H1 (cell line): Measurements from ENCODE around the gene ATPAF2. TPM values are rescaled to one million over a fixed set of nuclear protein-coding genes. Genes with fewer than 3 reads are reported as not detected.

Source experiments
- CTCF ChIA-PET: fragments of 300-600 bp; sonication (Branson Sonifier 250); formaldehyde crosslinking; loops from one replicate; lab custom pipeline; 2021; ENCODE audit not compliant: partially characterized antibody; lab: Charles Lee
- POLR2A ChIA-PET: fragments of 300-600 bp; sonication (Branson Sonifier 250); formaldehyde crosslinking; loops from one replicate; lab custom pipeline; 2021; ENCODE audit warnings: inconsistent platforms; ENCODE audit not compliant: partially characterized antibody; lab: Charles Lee
- DNase-seq, 2 experiments: peaks; one replicate each; pipeline versions ENCODE4 v3.0.0 to v3.0.0-alpha.2; 2010 to 2022; ENCODE audit warnings: low spot score in 2 of 2, low read depth in 1 of 2, mixed read lengths in 1 of 2
- FAIRE-seq: peaks from 2 replicates; lab custom pipeline; 2011; peaks lifted over from hg19 to GRCh38; lab: Jason Lieb, UNC
- H2AFZ ChIP-seq: 2 replicates; pipeline ENCODE4 v1.8.1; 2012; ENCODE audit warnings: low read length, inconsistent platforms
- H2AK5ac ChIP-seq: 2 replicates; pipeline ENCODE4 v1.6.1; 2013; ENCODE audit warnings: low read depth, low read length
- H2BK120ac ChIP-seq: replicated peaks from 2 replicates; pipeline ENCODE3; 2013; ENCODE audit warnings: low read depth, low read length, inconsistent platforms
- H2BK12ac ChIP-seq: 2 replicates; pipeline ENCODE4 v1.6.1; 2013; ENCODE audit warnings: low read depth, low read length
- H2BK15ac ChIP-seq: 2 replicates; pipeline ENCODE4 v1.6.1; 2013; ENCODE audit warnings: low read length
- H2BK20ac ChIP-seq: 2 replicates; pipeline ENCODE4 v1.6.1; 2013; ENCODE audit warnings: low read length
- H2BK5ac ChIP-seq: 2 replicates; pipeline ENCODE4 v1.6.1; 2013; ENCODE audit warnings: low read depth, low read length
- H3K14ac ChIP-seq: 2 replicates; pipeline ENCODE4 v1.6.1; 2013; ENCODE audit warnings: inconsistent platforms; ENCODE audit not compliant: insufficient read length
- H3K18ac ChIP-seq: 2 replicates; pipeline ENCODE4 v1.6.1; 2013; ENCODE audit warnings: low read length; ENCODE audit errors: extremely low read depth
- H3K23ac ChIP-seq: 2 replicates; pipeline ENCODE4 v1.6.1; 2013; ENCODE audit warnings: inconsistent platforms; ENCODE audit not compliant: insufficient read length
- H3K23me2 ChIP-seq: 2 replicates; pipeline ENCODE4 v1.6.1; 2013; ENCODE audit warnings: low read depth, low read length
- H3K27ac ChIP-seq: 2 replicates; pipeline ENCODE4 v1.6.1; 2011; ENCODE audit warnings: low read depth, low read length, inconsistent platforms
- H3K27me3 ChIP-seq, 4 experiments: replicated peaks in 1 of 4; 1 replicate in 1 of 4; 2 replicates in 3 of 4; pipeline versions ENCODE4 v1.6.1 to v1.8.1; 2011 to 2013; ENCODE audit warnings: low read length in 3 of 4, mild to moderate bottlenecking in 3 of 4, inconsistent platforms in 2 of 4, mixed read lengths in 2 of 4, moderate library complexity in 1 of 4; ENCODE audit not compliant: control insufficient read depth in 3 of 4, insufficient read depth in 3 of 4; ENCODE audit errors: extremely low read depth in 1 of 4
- H3K36me3 ChIP-seq, 4 experiments: 2 replicates each; pipeline versions ENCODE4 v1.6.1 to v1.8.1; 2011 to 2013; ENCODE audit warnings: mild to moderate bottlenecking in 4 of 4, low read length in 3 of 4, moderate library complexity in 2 of 4, control low read depth in 1 of 4, inconsistent platforms in 1 of 4; ENCODE audit not compliant: insufficient read depth in 4 of 4, control insufficient read depth in 2 of 4
- H3K4ac ChIP-seq: replicated peaks from 2 replicates; pipeline ENCODE3; 2013; ENCODE audit warnings: low read length, low read depth, mixed read lengths, inconsistent platforms; ENCODE audit not compliant: insufficient read length
- H3K4me1 ChIP-seq, 4 experiments: replicated peaks in 1 of 4; 1 replicate in 1 of 4; 2 replicates in 3 of 4; pipeline versions ENCODE4 v1.6.1 to v1.8.1; 2011 to 2013; ENCODE audit warnings: low read length in 3 of 4, inconsistent platforms in 2 of 4, mixed read lengths in 1 of 4; ENCODE audit not compliant: insufficient read depth in 4 of 4, control insufficient read depth in 3 of 4
- H3K4me2 ChIP-seq, 2 experiments: 2 replicates each; pipeline versions ENCODE4 v1.6.1 to v1.8.1; 2011 to 2013; ENCODE audit warnings: low read depth in 2 of 2, low read length in 2 of 2, control low read depth in 1 of 2, inconsistent platforms in 1 of 2, mild to moderate bottlenecking in 1 of 2; ENCODE audit not compliant: insufficient read depth in 1 of 2
- H3K4me3 ChIP-seq, 4 experiments: fragments of 200-600, 300-600 bp in 1 of 4; sonication (generic), shearing (Covaris generic), sonication (Bioruptor Twin) in 1 of 4; 2 replicates each; pipeline versions ENCODE4 v1.5.1 to v1.8.1; 2011 to 2016; ENCODE audit warnings: low read length in 4 of 4, low read depth in 3 of 4, control low read depth in 2 of 4, inconsistent platforms in 2 of 4, mild to moderate bottlenecking in 2 of 4, mixed read lengths in 1 of 4, moderate library complexity in 1 of 4; ENCODE audit not compliant: insufficient read depth in 2 of 4; ENCODE audit errors: extremely low read depth in 1 of 4
- H3K56ac ChIP-seq: replicated peaks from 2 replicates; pipeline ENCODE3; 2013; ENCODE audit warnings: low read depth, mild to moderate bottlenecking, mixed read lengths, low read length, inconsistent platforms; ENCODE audit not compliant: insufficient read length
- H3K79me1 ChIP-seq: 2 replicates; pipeline ENCODE4 v1.6.1; 2013; ENCODE audit warnings: low read depth, low read length, control low read depth
- H3K79me2 ChIP-seq, 2 experiments: 2 replicates each; pipeline versions ENCODE4 v1.6.1 to v1.8.1; 2012 to 2013; ENCODE audit warnings: low read length in 2 of 2, mild to moderate bottlenecking in 2 of 2, inconsistent platforms in 1 of 2; ENCODE audit not compliant: insufficient read depth in 2 of 2, control insufficient read depth in 1 of 2
- H3K9ac ChIP-seq, 4 experiments: replicated peaks in 1 of 4; 1 replicate in 1 of 4; 2 replicates in 3 of 4; pipeline versions ENCODE4 v1.6.1 to v1.8.1; 2011 to 2013; ENCODE audit warnings: low read depth in 3 of 4, low read length in 3 of 4, control low read depth in 2 of 4, mild to moderate bottlenecking in 2 of 4, moderate library complexity in 2 of 4, inconsistent platforms in 1 of 4; ENCODE audit errors: extremely low read depth in 1 of 4
- H3K9me3 ChIP-seq, 2 experiments: 2 replicates each; pipeline versions ENCODE4 v1.6.1 to v1.8.1; 2012 to 2013; ENCODE audit warnings: mild to moderate bottlenecking in 2 of 2, moderate library complexity in 2 of 2, control low read depth in 1 of 2, inconsistent platforms in 1 of 2, low read depth in 1 of 2, low read length in 1 of 2, mixed read lengths in 1 of 2; ENCODE audit not compliant: insufficient read depth in 2 of 2
- H4K20me1 ChIP-seq, 2 experiments: replicated peaks in 1 of 2; 2 replicates each; pipeline versions ENCODE3 to v1.8.1; 2011 to 2013; ENCODE audit warnings: inconsistent platforms in 2 of 2, low read length in 2 of 2, mild to moderate bottlenecking in 1 of 2; ENCODE audit not compliant: insufficient read depth in 2 of 2, control insufficient read depth in 1 of 2
- H4K5ac ChIP-seq: 2 replicates; pipeline ENCODE4 v1.6.1; 2013; ENCODE audit warnings: low read length, low read depth, mixed read lengths, inconsistent platforms; ENCODE audit not compliant: insufficient read length
- H4K8ac ChIP-seq: 2 replicates; pipeline ENCODE4 v1.8.0; 2013; ENCODE audit warnings: mild to moderate bottlenecking, moderate library complexity, low read length, inconsistent platforms; ENCODE audit not compliant: insufficient read depth; ENCODE audit errors: extremely low read depth
- H4K91ac ChIP-seq: replicated peaks from 2 replicates; pipeline ENCODE3; 2013; ENCODE audit warnings: low read length, mixed read lengths, inconsistent platforms; ENCODE audit not compliant: insufficient read length
- CBX8 ChIP-seq: fragments of 300-800, 300-1000 bp; sonication (generic); IDR thresholded peaks from 2 replicates; pipeline ENCODE4 v1.7.1; 2016; ENCODE audit warnings: low read depth, low read length, borderline replicate concordance
- GTF2F1 ChIP-seq: IDR thresholded peaks from 2 replicates; pipeline ENCODE4 v1.6.1; 2012; ENCODE audit warnings: low read depth, low read length, improper control_type of control experiment, borderline replicate concordance
- KDM4A ChIP-seq: IDR thresholded peaks from one replicate; pipeline ENCODE4 v1.7.1; 2012; ENCODE audit warnings: low read depth, mild to moderate bottlenecking, moderate library complexity, low read length, inconsistent platforms; ENCODE audit not compliant: severe bottlenecking
- MAFK ChIP-seq: IDR thresholded peaks from 2 replicates; pipeline ENCODE4 v1.6.1; 2012; ENCODE audit warnings: low read depth, mild to moderate bottlenecking, improper control_type of control experiment, low read length
- POU5F1 ChIP-seq: IDR thresholded peaks from 2 replicates; pipeline ENCODE4 v1.6.1; 2011; ENCODE audit warnings: low read depth, mild to moderate bottlenecking, low read length, moderate library complexity
- SIX5 ChIP-seq: IDR thresholded peaks from 2 replicates; pipeline ENCODE4 v1.6.1; 2011; ENCODE audit warnings: mild to moderate bottlenecking, low read depth, low read length
- SP4 ChIP-seq: IDR thresholded peaks from 2 replicates; pipeline ENCODE4 v1.6.1; 2012; ENCODE audit warnings: low read length, inconsistent platforms
- SUZ12 ChIP-seq: fragments of 200-600 bp; sonication (generic); IDR thresholded peaks from 2 replicates; pipeline ENCODE4 v1.6.1; 2012; ENCODE audit warnings: mild to moderate bottlenecking, inconsistent platforms, low read length, moderate library complexity, mixed read lengths
- YY1 ChIP-seq: IDR thresholded peaks from 2 replicates; pipeline ENCODE4 v1.6.1; 2011; ENCODE audit warnings: low read depth, mild to moderate bottlenecking, low read length
- WGBS, 2 experiments: shearing (Covaris generic) in 1 of 2; methylation state at CpG; one replicate each; pipeline versions ENCODE4 v1.1.6 to v1.1.7; 2013 to 2015; ENCODE audit warnings: low lambda C conversion rate in 2 of 2, mixed read lengths in 2 of 2, inconsistent platforms in 1 of 2, low coverage in 1 of 2, missing lambda C conversion rate in 1 of 2; ENCODE audit not compliant: insufficient replicate concordance in 2 of 2, insufficient coverage in 1 of 2, insufficient read length in 1 of 2; ENCODE audit errors: extremely low coverage in 1 of 2, missing lambda C conversion rate in 1 of 2; 5-methylcytosine and 5-hydroxymethylcytosine counted together
- polyA plus RNA-seq, 7 experiments: library from polyadenylated mRNA; depleted of rRNA in 3 of 7; stranded (reverse) in 5 of 7; unstranded in 2 of 7; fragments of >200 nt in 5 of 7; fragments of 200-250 nt in 2 of 7; gene quantifications; 1 replicate in 5 of 7; 2 replicates in 1 of 7; 4 replicates in 1 of 7; pipeline versions ENCODE4 v1.2.1 to v1.2.3, GENCODE V29; 2011 to 2013; ENCODE audit warnings: missing spikeins in 2 of 7, mixed read lengths in 2 of 7
- total RNA-seq: library from RNA; stranded (reverse); fragmentation: NEBNext Ultra II Directional; extraction: Animal tissue kit (Norgen Biotek cat#: 25700); gene quantifications from 2 replicates; pipeline ENCODE4 v1.2.1, GENCODE V29; 2021

Gene ATPAF2
- total and polyA plus RNA-seq, 2 of the 8 experiments (the other 6 are each of a cell fraction or from before 2014, with no cell fraction given): 19.6 to 22.9 TPM

DNA sequence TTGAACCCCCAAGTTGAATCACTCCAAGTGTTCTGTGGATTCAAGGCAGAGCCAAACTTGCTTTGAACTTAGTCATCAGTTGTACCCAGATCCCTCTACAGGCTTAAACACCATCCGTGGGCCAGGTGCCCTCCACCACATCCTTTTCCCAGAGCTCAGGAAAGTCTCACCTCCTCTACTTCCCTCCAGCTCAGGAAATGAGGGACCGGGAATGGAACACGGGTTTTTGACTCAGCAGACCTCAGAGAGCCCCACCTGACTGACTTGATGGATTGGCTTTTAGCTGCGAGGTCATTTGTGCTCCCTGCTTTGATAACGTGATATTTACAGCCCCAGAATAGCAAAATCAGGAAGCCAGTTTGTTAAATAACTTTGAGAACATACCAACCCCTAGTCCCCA lies 20.3 kb upstream of the ATPAF2 start:
- Histone ChIP-seq H3K27me3 (no peaks in the 10 kb centered on the region), H3K56ac (no peak overlapping the region), H3K4me2 (no peak overlapping the region), H3K36me3 (peaks cover 0 to 10% (median 6%) of the 10 kb centered on the region in 4 experiments; a peak in 5 of 8 replicates), H3K4ac (no peak overlapping the region), H4K8ac (no peak overlapping the region), H3K9me3 (no peaks in the 10 kb centered on the region), H3K4me3 (no peak overlapping the region), H4K20me1 (peaks cover 0 to 2% of the 10 kb centered on the region in 2 experiments), H4K91ac (no peak overlapping the region), H2AK5ac (no peak overlapping the region), H2BK5ac (no peak overlapping the region), H3K79me1 (no peaks in the 10 kb centered on the region), H3K27ac (no peak overlapping the region), H3K23ac (no peak overlapping the region), H2AFZ (no peak overlapping the region), H3K79me2 (no peaks in the 10 kb centered on the region), H3K14ac (no peak overlapping the region), H2BK12ac (no peak overlapping the region), H4K5ac (no peak overlapping the region), H2BK120ac (no peak overlapping the region), H2BK15ac (no peak overlapping the region), H3K23me2 (no peaks in the 10 kb centered on the region), H3K9ac (no peak overlapping the region), H2BK20ac (no peak overlapping the region), H3K4me1 (no peaks in the 10 kb centered on the region), H3K18ac (no peak overlapping the region)
- DNase-seq (no peak), FAIRE-seq (no peak)
- 91% methylated on average over 5 of the region's 5 CpGs; no CpG with 5 or more reads in 1 of the 2 experiments for WGBS, 2 experiments
- POLR2A ChIA-PET: interaction anchor here (0.6 to 1.1 kb wide), 2 partner anchors 9 to 11 kb away, joined by 3 to 4 read pairs; no protein-coding TSS in a partner anchor
- CTCF ChIA-PET: interaction anchor here (0.7 to 1.6 kb wide), 4 partner anchors 9 to 82 kb away, joined by 3 to 4 read pairs (median 4); no protein-coding TSS in a partner anchor
- TF ChIP-seq SP4: no peak
- TF ChIP-seq KDM4A: no peak
- no peak for TF ChIP-seq GTF2F1
- TF ChIP-seq POU5F1: no peak
- TF ChIP-seq SIX5: no peak
- TF ChIP-seq YY1: no peak
- no peak for TF ChIP-seq SUZ12
- TF ChIP-seq CBX8: no peak
- TF ChIP-seq MAFK: no peak
